HG02642 (cell line): Measurements from ENCODE around the gene CHAF1B.

Source experiments
- ATAC-seq: cut with Tn5 transposase; IDR thresholded peaks from one replicate; pipeline ENCODE4 v1.9.1; 2021; ENCODE audit warnings: mild to moderate bottlenecking; ENCODE audit not compliant: unreplicated experiment, poor library complexity

The CHAF1B gene

DNA sequence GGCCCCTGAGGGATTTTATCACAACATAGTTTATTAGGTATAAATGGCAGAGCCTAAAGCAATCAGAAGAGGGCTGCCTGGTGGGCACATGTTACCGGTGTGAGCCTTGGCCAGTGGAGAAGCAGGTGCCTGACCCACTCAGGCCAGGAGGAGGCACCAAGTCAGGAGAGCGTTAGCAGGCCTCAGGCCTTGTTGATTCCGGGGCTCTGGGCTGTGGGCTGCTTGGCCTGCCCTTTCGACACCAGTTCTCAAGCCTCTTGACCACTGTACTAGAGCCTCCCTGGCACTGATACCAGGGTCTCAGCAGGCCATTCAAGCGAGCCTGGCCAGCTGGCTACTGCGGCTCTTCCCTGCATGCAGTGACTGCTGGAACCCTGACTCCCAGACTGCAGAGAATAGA lies 73.9 kb downstream of the CHAF1B start:
- no peak for ATAC-seq

- no peak for ATAC-seq
Measured at GRCh38 chr21:36460866-36461265, 75.7 kb downstream of the CHAF1B start.

DNA sequence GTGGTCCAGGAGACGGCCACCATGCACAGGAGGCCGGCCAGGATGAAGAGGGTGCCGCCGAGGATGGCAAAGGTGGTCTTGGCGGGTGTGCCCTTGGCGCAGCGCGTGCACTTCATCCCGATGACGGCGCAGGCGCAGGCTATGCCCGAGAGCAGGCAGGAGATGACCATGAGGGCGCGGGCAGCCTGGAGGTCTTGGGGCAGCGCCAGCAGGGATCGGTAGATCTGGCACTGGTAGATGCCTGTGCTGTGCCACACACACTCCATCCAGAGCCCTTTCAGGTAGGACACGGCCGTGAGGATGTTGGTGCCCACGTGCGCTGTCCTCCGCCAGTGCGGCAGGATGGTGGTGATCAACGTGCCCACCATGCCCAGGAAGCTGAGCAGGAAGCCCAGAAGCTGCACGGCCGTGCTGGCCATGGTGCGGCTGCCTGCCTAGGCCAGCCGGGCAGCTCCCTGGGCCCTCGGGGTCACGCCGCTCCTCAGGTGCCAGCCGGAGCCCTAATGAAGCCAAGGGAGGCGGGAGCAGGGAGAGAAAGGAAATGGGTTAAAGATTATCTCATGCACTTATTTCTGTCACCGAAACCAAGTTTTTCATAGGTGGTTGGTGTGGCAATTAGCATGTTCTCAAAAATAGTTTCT lies 76.2 kb downstream of the CHAF1B start:
- no peak for ATAC-seq

DNA sequence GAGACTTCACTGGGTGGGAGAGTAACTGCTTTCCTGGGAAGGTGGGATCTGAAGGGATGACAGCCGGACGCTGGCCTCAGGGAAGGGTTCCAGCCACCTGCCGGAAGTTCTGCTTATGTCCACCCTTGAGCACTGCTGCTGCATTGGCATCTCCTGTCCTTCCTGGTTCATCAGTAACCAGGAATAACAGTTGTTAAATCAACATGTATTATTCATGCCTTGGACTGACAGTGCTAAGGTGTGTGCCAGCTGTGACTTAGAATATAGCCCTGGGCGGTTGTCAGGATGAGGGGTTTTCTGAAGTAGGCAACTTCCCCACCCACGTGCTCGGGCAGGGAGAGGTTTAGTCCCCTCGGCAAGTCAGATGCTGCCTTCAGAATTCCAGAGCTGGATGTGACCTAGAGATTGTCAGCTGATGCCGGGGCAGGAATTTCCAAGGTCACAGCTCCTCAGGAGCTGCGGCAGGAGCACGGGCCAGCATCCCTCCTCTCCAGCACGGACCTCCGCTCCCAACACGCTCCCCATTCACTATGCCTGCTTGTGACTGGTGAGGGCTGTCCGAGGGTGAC lies 76.8 kb downstream of the CHAF1B start:
- no peak for ATAC-seq

DNA sequence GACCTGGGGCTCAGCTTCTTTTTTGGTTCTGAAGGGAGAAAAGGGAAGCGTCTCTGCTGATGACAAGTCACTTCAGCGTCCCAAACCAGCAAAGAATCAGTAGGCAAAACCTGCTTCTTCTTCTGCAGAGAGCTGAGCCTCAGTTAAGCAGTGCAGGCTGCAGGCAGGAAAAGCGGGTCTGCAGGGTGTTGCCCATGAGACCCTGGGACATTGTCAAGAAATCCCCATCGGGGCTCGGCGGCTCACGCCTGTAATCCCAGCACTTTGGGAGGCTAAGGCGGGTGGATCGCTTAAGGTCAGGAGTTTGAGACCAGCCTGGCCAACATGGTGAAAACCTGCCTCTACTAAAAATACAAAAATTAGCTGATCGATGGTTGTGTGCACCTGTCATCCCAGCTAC lies 78.0 kb downstream of the CHAF1B start:
- ATAC-seq, result no peak

- ATAC-seq, result no peak
Measured at GRCh38 chr21:36463991-36464390, 78.8 kb downstream of the CHAF1B start.

- ATAC-seq, result no peak
Measured at GRCh38 chr21:36464590-36464989, 79.4 kb downstream of the CHAF1B start.

DNA sequence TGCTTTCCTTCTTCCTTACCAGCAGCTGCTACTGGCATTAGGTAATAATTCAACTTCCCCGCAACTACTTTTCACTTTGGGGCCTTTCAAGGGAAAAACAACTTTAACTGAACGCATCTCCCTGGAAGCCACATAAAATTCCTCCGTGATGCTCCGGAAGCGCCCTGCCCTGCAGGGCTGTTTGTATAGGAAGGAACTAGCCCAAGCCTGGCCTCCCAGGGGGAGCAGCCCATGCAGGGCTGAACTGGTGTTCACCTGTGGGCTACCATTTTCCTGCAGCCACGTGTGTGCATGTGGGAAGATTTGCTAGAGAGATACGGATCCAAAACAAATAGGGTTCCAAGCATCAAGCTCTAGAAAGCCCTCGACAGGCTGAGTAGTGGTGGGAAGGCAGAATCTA lies 80.3 kb downstream of the CHAF1B start:
- ATAC-seq, result no peak

GRCh38 chr21:36466061-36466511 lies 80.9 kb downstream of the CHAF1B start:
- ATAC-seq, result no peak
